GM12878 (cell line): ENCODE data around the gene CHAT. TPM values are rescaled to one million over a fixed set of nuclear protein-coding genes. Genes with fewer than 3 reads are reported as not detected.

ENCODE experiments used
- ATAC-seq: fragments of 200-7000 bp; cut with Tn5 transposase; 3 replicates; pipeline ENCODE4 v1.9.1; 2020; ENCODE audit warnings: mild to moderate bottlenecking, moderate library complexity
- BruUV-seq: library from RNA; stranded (reverse); fragments of 400-500 nt; replicated peaks from 2 replicates; lab custom pipeline; 2021; lab: Mats Ljungman, UMichigan
- CTCF ChIA-PET: fragments of 300-600 bp; sonication (Branson Sonifier 250); formaldehyde crosslinking; extraction: SDS; loops from one replicate; lab custom pipeline; 2021; ENCODE audit warnings: inconsistent platforms; lab: Yijun Ruan, JAX
- POLR2A ChIA-PET: fragments of 350-600 bp; formaldehyde crosslinking; extraction: SDS; loops from one replicate; lab custom pipeline; 2021; ENCODE audit warnings: inconsistent platforms; lab: Charles Lee
- RAD21 ChIA-PET: fragments of 300-600 bp; sonication (Branson Sonifier 250); formaldehyde crosslinking; loops from one replicate; lab custom pipeline; 2023; ENCODE audit warnings: antibody characterized with exemption; ENCODE audit not compliant: unreplicated experiment; lab: Charles Lee
- SMC1A ChIA-PET: fragments of 300-600 bp; sonication (Branson Sonifier 250); formaldehyde crosslinking; loops from one replicate; lab custom pipeline; 2023; ENCODE audit not compliant: unreplicated experiment, uncharacterized antibody; lab: Charles Lee
- DNase-seq: peaks from one replicate; pipeline ENCODE4 v3.0.0-alpha.2; 2011; ENCODE audit warnings: low read depth, low spot score
- FAIRE-seq: peaks from 3 replicates; lab custom pipeline; 2011; peaks lifted over from hg19 to GRCh38; lab: Jason Lieb, UNC
- H2AFZ ChIP-seq: 2 replicates; pipeline ENCODE4 v1.6.0; 2011; ENCODE audit warnings: low read depth, low read length, control low read depth; ENCODE audit not compliant: control insufficient read depth
- H3K27ac ChIP-seq: 2 replicates; pipeline ENCODE4 v1.5.1; 2011; ENCODE audit warnings: control low read depth; ENCODE audit not compliant: control insufficient read depth, insufficient read depth
- H3K27me3 ChIP-seq, 2 experiments: replicated peaks in 1 of 2; 2 replicates each; pipeline versions ENCODE4 v1.6.0 to v1.6.1; 2011; ENCODE audit warnings: low read length in 1 of 2; ENCODE audit not compliant: control insufficient read depth in 2 of 2, insufficient read depth in 2 of 2
- H3K36me3 ChIP-seq, 2 experiments: 2 replicates each; pipeline ENCODE4 v1.5.1; 2011; ENCODE audit warnings: low read length in 1 of 2; ENCODE audit not compliant: control insufficient read depth in 2 of 2, insufficient read depth in 2 of 2
- H3K4me1 ChIP-seq: 2 replicates; pipeline ENCODE4 v1.6.1; 2011; ENCODE audit warnings: mild to moderate bottlenecking, low read length, moderate library complexity, mixed read lengths; ENCODE audit not compliant: control insufficient read depth, insufficient read depth
- H3K4me2 ChIP-seq: 2 replicates; pipeline ENCODE4 v1.6.0; 2011; ENCODE audit warnings: control low read depth; ENCODE audit not compliant: control insufficient read depth, insufficient read depth
- H3K4me3 ChIP-seq: fragments of 200-600 bp; sonication (generic); 2 replicates; pipeline ENCODE4 v1.5.1; 2016
- H3K79me2 ChIP-seq: 2 replicates; pipeline ENCODE4 v1.6.0; 2011; ENCODE audit warnings: low read length; ENCODE audit not compliant: control insufficient read depth, insufficient read depth
- H3K9ac ChIP-seq: 2 replicates; pipeline ENCODE4 v1.8.0; 2011; ENCODE audit warnings: low read length, control low read depth, mixed read lengths; ENCODE audit not compliant: control insufficient read depth, insufficient read depth
- H3K9me3 ChIP-seq: replicated peaks from 3 replicates; pipeline ENCODE4 v1.5.1; 2011; ENCODE audit warnings: mild to moderate bottlenecking, low read length; ENCODE audit not compliant: control insufficient read depth, insufficient read depth
- H4K20me1 ChIP-seq: 2 replicates; pipeline ENCODE4 v1.6.0; 2011; ENCODE audit not compliant: control insufficient read depth, insufficient read depth
- NFIC ChIP-seq: IDR thresholded peaks from 2 replicates; pipeline ENCODE4 v1.6.1; 2012; ENCODE audit warnings: low read depth, mild to moderate bottlenecking, inconsistent platforms, low read length, moderate library complexity
- RCOR1 ChIP-seq: conservative IDR thresholded peaks from 2 replicates; pipeline ENCODE4 v1.6.1; 2012; ENCODE audit warnings: low read depth, low read length, improper control_type of control experiment
- WGBS: methylation state at CpG from one replicate; pipeline ENCODE4 v1.1.6; 2016; ENCODE audit warnings: low lambda C conversion rate; ENCODE audit not compliant: insufficient replicate concordance, insufficient coverage; ENCODE audit errors: missing lambda C conversion rate; 5-methylcytosine and 5-hydroxymethylcytosine counted together
- in situ Hi-C: fragments of 300-500 bp; cut with MboI; formaldehyde crosslinking; loops from 9 replicates; pipeline ENCODE4 v1.14.3; 2018; ENCODE audit warnings: mixed read lengths
- intact Hi-C: fragments of 100-400 bp; cut with micrococcal nuclease; formaldehyde crosslinking; loops from one replicate; pipeline ENCODE4 v1.14.2; 2022; ENCODE audit not compliant: unreplicated experiment
- polyA plus RNA-seq, 11 experiments: library from polyadenylated mRNA; depleted of rRNA in 4 of 11; unstranded in 6 of 11; stranded (reverse) in 5 of 11; fragments of >200 nt; fragmentation: Nextera tagmentation in 4 of 11; fragmentation: Illumina TruSeq in 1 of 11; extraction: Ambion mirVana in 4 of 11; extraction: Trizol in 1 of 11; gene quantifications; 1 replicate in 1 of 11; 2 replicates in 10 of 11; pipeline versions ENCODE4 v1.2.1 to v1.2.3, GENCODE V29; 2011 to 2016; ENCODE audit warnings: inconsistent platforms in 2 of 11, missing spikeins in 2 of 11, low read depth in 1 of 11
- total RNA-seq, 4 experiments: library from RNA; depleted of rRNA in 3 of 4; stranded (reverse); fragments of >200 nt in 3 of 4; fragmentation: Illumina TruSeq in 1 of 4; extraction: Trizol in 1 of 4; gene quantifications; 2 replicates each; pipeline versions ENCODE4 v1.2.1 to v1.2.3, GENCODE V29; 2013 to 2021
- TF ChIP-seq, protein P1 (sequence below): fragments of 450-650 bp; IDR thresholded peaks from 2 replicates; pipeline ENCODE4 v1.6.1; 2018; ENCODE audit warnings: mild to moderate bottlenecking, low read depth, moderate library complexity; ENCODE audit not compliant: partially characterized antibody

Gene CHAT
- total and polyA plus RNA-seq, 10 of the 15 experiments (the other 5 are each of a cell fraction or from before 2014, with no cell fraction given), result not detected

DNA sequence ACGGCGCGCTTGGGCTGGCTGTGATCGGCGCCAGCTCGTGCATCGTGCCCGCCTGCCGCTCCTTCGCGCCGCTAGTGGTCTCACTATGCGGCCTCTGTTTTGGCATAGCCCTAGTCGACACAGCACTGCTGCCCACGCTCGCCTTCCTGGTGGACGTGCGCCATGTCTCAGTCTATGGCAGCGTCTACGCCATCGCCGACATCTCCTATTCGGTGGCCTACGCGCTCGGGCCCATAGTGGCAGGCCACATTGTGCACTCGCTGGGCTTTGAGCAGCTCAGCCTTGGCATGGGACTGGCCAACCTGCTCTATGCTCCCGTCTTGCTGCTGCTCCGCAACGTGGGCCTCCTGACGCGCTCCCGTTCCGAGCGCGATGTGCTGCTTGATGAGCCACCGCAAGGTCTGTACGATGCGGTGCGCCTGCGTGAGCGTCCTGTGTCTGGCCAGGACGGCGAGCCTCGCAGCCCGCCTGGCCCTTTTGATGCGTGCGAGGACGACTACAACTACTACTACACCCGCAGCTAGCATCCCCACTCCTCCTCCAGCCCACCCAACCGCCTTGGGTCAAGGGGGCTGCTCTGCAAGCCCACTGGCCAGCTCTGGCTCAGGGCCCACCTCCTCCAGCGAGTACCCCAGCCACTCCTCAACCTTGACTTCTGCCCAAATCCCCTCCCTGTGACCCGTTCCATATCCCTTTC lies 1.9 kb upstream of the CHAT start:
- no peak for TF ChIP-seq NFIC
- no peak for TF ChIP-seq RCOR1
- TF ChIP-seq, protein P1, sequence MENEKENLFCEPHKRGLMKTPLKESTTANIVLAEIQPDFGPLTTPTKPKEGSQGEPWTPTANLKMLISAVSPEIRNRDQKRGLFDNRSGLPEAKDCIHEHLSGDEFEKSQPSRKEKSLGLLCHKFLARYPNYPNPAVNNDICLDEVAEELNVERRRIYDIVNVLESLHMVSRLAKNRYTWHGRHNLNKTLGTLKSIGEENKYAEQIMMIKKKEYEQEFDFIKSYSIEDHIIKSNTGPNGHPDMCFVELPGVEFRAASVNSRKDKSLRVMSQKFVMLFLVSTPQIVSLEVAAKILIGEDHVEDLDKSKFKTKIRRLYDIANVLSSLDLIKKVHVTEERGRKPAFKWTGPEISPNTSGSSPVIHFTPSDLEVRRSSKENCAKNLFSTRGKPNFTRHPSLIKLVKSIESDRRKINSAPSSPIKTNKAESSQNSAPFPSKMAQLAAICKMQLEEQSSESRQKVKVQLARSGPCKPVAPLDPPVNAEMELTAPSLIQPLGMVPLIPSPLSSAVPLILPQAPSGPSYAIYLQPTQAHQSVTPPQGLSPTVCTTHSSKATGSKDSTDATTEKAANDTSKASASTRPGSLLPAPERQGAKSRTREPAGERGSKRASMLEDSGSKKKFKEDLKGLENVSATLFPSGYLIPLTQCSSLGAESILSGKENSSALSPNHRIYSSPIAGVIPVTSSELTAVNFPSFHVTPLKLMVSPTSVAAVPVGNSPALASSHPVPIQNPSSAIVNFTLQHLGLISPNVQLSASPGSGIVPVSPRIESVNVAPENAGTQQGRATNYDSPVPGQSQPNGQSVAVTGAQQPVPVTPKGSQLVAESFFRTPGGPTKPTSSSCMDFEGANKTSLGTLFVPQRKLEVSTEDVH, result no peak
- H2AFZ ChIP-seq, result no peak overlapping the region
- no peaks in the 10 kb centered on the region for H4K20me1 ChIP-seq
- ChIA-PET POLR2A (no interaction called here), RAD21 (no interaction called here), CTCF (no interaction called here), SMC1A (no interaction called here)
- H3K4me1 ChIP-seq, result no peaks in the 10 kb centered on the region
- no peak overlapping the region for H3K4me3 ChIP-seq
- H3K9me3 ChIP-seq, result peaks cover 4% of the 10 kb centered on the region; the same call in 1 of the 3 replicates
- H3K36me3 ChIP-seq, result no peaks in the 10 kb centered on the region
- BruUV-seq, result no TSS peak
- DNase-seq (no peak), FAIRE-seq (no peak), ATAC-seq (no peak)
- in situ Hi-C loops, result no loop called here
- H3K79me2 ChIP-seq, result no peaks in the 10 kb centered on the region
- 75% methylated on average over 52 of the region's 53 CpGs for WGBS
- no peak overlapping the region for H3K27ac ChIP-seq
- peaks cover 19 to 30% of the 10 kb centered on the region in 2 experiments for H3K27me3 ChIP-seq
- intact Hi-C loops, result no loop called here
- no peak overlapping the region for H3K4me2 ChIP-seq
- H3K9ac ChIP-seq, result no peak overlapping the region
